GM19397 (cell line): ENCODE results near the gene MTRR.
A peak's percentile ranks its signal among the peaks of the same experiment; 100 is the strongest.

Source experiments
- ATAC-seq: cut with Tn5 transposase; IDR thresholded peaks from one replicate; pipeline ENCODE4 v1.9.1; 2021; ENCODE audit warnings: mild to moderate bottlenecking, moderate library complexity; ENCODE audit not compliant: unreplicated experiment

Gene MTRR

GRCh38 chr5:7856855-7857254 lies 12.1 kb upstream of the MTRR start:
- no peak for ATAC-seq

- no peak for ATAC-seq
Measured at GRCh38 chr5:7857361-7857760, 11.6 kb upstream of the MTRR start.

GRCh38 chr5:7857926-7858632 lies 10.9 kb upstream of the MTRR start:
- ATAC-seq = no peak

GRCh38 chr5:7866196-7866595 lies 2.8 kb upstream of the MTRR start:
- no peak for ATAC-seq

DNA sequence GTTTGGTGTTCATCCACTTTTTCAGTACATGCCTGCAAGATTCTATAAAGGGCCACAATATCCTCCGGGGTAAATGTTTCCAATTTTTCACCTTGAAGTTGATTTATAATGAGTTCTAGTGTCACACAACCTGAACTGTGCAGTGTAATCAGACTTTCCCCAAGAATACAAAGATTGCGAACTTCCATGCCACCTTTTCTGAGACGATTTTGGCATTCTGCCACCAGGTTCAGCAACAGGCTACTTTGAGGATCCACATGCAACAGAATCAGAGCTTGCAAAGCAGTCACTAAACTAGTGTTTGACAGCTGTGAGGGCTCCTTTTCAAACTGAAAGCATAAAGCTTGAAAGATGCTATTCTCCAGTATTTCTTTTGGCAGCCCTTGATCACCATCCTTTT lies 1.7 kb upstream of the MTRR start:
- no peak for ATAC-seq

GRCh38 chr5:7868427-7868772 lies 548 bp upstream of the MTRR start:
- no peak for ATAC-seq

GRCh38 chr5:7869474-7870136 lies 657 bp downstream of the MTRR start:
- ATAC-seq = peak; percentile 37

- no peak for ATAC-seq
Measured at GRCh38 chr5:7871653-7872052, 2.7 kb downstream of the MTRR start.

DNA sequence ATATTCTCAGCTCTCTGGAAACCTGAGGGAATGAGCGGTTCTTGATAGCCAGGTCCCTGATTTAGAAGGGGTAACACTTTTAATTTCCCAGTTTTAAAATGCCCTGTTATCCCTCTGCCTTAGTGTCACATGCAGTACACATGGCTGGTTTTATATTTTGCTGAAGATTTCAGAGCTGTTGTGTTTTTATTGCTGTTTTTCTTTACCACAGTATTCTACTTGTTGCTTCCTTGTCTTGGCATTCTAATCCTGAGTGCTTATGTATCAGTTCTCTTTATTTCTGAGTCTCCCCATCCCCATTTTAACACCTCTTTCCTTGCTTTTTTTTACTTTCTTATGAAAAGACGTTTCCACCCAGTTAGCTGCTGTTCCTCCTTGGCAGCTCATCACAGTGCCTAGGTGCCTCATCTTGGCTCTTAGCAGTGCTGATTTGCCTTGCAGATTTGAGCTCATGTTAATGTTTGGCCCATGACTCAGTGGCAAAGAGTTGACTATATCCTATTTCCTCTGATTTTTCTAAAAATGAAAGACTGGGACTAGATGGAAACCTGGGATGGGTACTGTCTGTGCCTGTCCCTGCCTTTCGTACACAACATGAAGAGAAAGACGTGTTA lies 3.7 kb downstream of the MTRR start:
- no peak for ATAC-seq

GRCh38 chr5:7873216-7873615 lies 4.3 kb downstream of the MTRR start:
- ATAC-seq = no peak

DNA sequence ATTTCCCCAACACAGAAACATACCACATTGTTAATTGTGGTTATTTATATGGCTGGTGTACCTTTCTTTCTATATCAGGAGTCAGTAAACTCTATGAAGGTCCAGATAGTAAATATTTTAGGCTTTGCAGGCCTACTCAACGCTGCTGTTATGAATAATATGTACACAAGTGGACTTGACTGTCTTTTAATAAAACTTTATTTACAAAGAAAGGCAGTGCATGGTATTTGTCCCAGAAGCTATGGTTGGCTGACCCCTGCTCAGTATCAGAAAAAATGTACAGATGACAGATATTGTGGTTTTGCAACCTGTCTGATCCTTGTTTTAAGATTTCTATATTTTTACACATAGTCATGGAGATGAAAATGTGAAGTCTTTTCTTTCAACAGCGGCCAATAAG lies 5.7 kb downstream of the MTRR start:
- no peak for ATAC-seq

GRCh38 chr5:7875151-7875550 lies 6.2 kb downstream of the MTRR start:
- no peak for ATAC-seq

- ATAC-seq = no peak
Measured at GRCh38 chr5:7876867-7877266, 7.9 kb downstream of the MTRR start.

DNA sequence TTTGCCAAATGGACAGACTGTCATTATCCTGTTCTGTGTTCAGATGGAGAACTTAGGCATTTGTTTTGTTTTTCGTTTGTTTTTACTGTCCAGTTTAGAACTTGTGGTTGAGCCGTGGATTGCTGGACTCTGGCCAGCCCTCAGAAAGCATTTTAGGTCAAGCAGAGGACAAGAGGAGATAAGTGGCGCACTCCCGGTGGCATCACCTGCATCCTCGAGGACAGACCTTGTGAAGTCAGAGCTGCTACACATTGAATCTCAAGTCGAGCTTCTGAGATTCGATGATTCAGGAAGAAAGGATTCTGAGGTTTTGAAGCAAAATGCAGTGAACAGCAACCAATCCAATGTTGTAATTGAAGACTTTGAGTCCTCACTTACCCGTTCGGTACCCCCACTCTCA lies 8.9 kb downstream of the MTRR start:
- ATAC-seq = no peak

DNA sequence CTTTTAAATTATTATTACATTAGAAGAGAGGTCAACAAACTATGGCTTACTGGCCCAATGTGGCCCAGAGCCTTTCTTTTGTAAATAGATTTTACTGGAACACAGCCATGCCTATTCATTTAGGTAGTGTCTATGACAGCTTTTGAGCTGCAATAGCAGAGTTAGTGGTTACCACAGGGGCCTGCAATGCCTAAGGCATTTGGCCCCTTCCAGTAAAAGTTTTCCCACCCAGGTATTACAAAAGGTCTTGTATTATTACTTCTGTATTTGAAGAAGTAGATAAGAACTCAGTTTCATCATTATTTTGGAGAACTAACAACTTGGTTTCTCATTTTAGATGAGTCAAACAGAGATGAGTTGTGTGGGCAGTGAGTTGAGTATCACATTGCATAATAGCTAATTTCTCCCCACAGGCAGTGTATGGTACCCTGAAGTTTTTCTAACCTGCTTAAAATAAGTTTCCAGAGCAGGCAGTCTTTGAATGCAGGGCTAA lies 9.5 kb downstream of the MTRR start:
- ATAC-seq = peak; percentile 84

DNA sequence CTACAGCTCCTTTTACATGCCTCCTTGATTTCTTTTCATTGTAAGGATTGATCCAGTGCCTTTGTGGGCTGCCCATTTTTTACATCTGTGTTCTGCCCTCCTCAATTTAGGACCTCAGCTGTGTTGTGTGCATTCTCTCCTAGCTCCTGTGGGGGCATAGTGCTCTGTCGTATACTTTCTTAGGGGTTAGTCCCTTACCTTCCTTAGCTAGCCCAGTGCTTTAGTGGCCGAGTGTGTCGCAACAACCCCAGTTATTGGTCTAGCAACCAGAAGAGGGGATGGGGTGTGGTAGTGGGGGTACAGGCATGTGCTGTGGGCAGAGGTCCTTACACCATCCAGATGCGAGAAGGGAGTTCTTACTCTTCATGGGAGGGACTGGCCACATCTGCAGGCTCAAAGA lies 12.1 kb downstream of the MTRR start:
- ATAC-seq = no peak

- no peak for ATAC-seq
Measured at GRCh38 chr5:7881816-7882215, 12.9 kb downstream of the MTRR start.

GRCh38 chr5:7882926-7883325 lies 14.0 kb downstream of the MTRR start:
- ATAC-seq = no peak

- ATAC-seq = no peak
Measured at GRCh38 chr5:7884491-7885267, 15.7 kb downstream of the MTRR start.

- no peak for ATAC-seq
Measured at GRCh38 chr5:7886849-7887475, 18.0 kb downstream of the MTRR start.

DNA sequence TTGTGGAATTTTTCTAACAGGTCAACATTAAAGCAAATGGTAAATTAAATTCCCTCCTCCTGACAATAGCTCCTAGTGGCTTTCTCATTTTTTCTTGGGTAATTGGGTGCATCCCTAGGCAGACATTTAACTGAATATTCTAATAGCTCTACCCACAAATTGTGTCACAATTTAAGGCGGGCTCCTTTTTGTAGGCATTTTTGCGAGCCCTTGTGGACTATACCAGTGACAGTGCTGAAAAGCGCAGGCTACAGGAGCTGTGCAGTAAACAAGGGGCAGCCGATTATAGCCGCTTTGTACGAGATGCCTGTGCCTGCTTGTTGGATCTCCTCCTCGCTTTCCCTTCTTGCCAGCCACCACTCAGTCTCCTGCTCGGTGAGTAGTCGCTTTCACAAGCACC lies 20.0 kb downstream of the MTRR start:
- ATAC-seq = no peak
